H9 (cell line): ENCODE measurements around the gene ZNF747. TPM values are rescaled to one million over a fixed set of nuclear protein-coding genes. Genes with fewer than 3 reads are reported as not detected.

Experiments
- DNase-seq: peaks from one replicate; pipeline ENCODE4 v3.0.0-alpha.2; 2017
- H2AFZ ChIP-seq: one replicate; pipeline ENCODE4 v1.6.1; 2013; ENCODE audit warnings: mild to moderate bottlenecking, low read length, control low read depth, moderate library complexity
- H2AK5ac ChIP-seq: 2 replicates; pipeline ENCODE4 v1.6.1; 2013; ENCODE audit warnings: low read length, control low read depth, mixed read lengths; ENCODE audit not compliant: insufficient read length
- H2BK120ac ChIP-seq: one replicate; pipeline ENCODE4 v1.6.1; 2013; ENCODE audit warnings: low read depth, mild to moderate bottlenecking, low read length, control low read depth, inconsistent platforms; ENCODE audit not compliant: poor library complexity, severe bottlenecking
- H2BK12ac ChIP-seq: 2 replicates; pipeline ENCODE4 v1.6.1; 2013; ENCODE audit warnings: low read length, control low read depth, mixed read lengths, low read depth; ENCODE audit not compliant: insufficient read length
- H2BK15ac ChIP-seq: 2 replicates; pipeline ENCODE4 v1.6.1; 2013; ENCODE audit warnings: low read depth, low read length, control low read depth
- H2BK20ac ChIP-seq: one replicate; pipeline ENCODE4 v1.6.1; 2013; ENCODE audit warnings: low read depth, mild to moderate bottlenecking, low read length, control low read depth, inconsistent platforms; ENCODE audit not compliant: poor library complexity, severe bottlenecking
- H2BK5ac ChIP-seq: 2 replicates; pipeline ENCODE4 v1.6.1; 2013; ENCODE audit warnings: low read length, control low read depth, mixed read lengths; ENCODE audit not compliant: insufficient read length
- H3K14ac ChIP-seq: 2 replicates; pipeline ENCODE4 v1.6.1; 2013; ENCODE audit warnings: low read length, control low read depth; ENCODE audit not compliant: insufficient read depth
- H3K18ac ChIP-seq: 2 replicates; pipeline ENCODE4 v1.6.1; 2013; ENCODE audit warnings: low read depth, mild to moderate bottlenecking, mixed read lengths, low read length, control low read depth; ENCODE audit not compliant: insufficient read length
- H3K23ac ChIP-seq: 2 replicates; pipeline ENCODE4 v1.6.1; 2013; ENCODE audit warnings: low read length, control low read depth, mixed read lengths, low read depth; ENCODE audit not compliant: insufficient read length
- H3K23me2 ChIP-seq: 2 replicates; pipeline ENCODE4 v1.6.1; 2013; ENCODE audit warnings: low read depth, mild to moderate bottlenecking, mixed read lengths, low read length, control low read depth; ENCODE audit not compliant: insufficient read length, poor library complexity, severe bottlenecking
- H3K27ac ChIP-seq: 2 replicates; pipeline ENCODE4 v1.5.1; 2013; ENCODE audit warnings: low read length, control low read depth, mixed read lengths, low read depth; ENCODE audit not compliant: insufficient read length
- H3K27me3 ChIP-seq: 2 replicates; pipeline ENCODE4 v1.6.1; 2013; ENCODE audit warnings: low read length, control low read depth, inconsistent platforms; ENCODE audit not compliant: insufficient read depth
- H3K4ac ChIP-seq: 2 replicates; pipeline ENCODE4 v1.6.1; 2013; ENCODE audit warnings: low read depth, mild to moderate bottlenecking, control low read depth, inconsistent platforms, low read length, moderate library complexity
- H3K4me1 ChIP-seq: 2 replicates; pipeline ENCODE4 v1.6.1; 2013; ENCODE audit warnings: low read length, control low read depth, inconsistent platforms; ENCODE audit not compliant: insufficient read depth
- H3K4me2 ChIP-seq: 2 replicates; pipeline ENCODE4 v1.6.1; 2013; ENCODE audit warnings: low read length, control low read depth, mixed read lengths; ENCODE audit not compliant: insufficient read length, insufficient read depth
- H3K56ac ChIP-seq: 2 replicates; pipeline ENCODE4 v1.6.1; 2013; ENCODE audit warnings: low read depth, mild to moderate bottlenecking, mixed read lengths, low read length, control low read depth; ENCODE audit not compliant: insufficient read length
- H3K79me1 ChIP-seq: 2 replicates; pipeline ENCODE4 v1.6.1; 2013; ENCODE audit warnings: low read depth, mild to moderate bottlenecking, moderate library complexity, low read length, control low read depth, inconsistent platforms; ENCODE audit not compliant: insufficient read depth, poor library complexity, severe bottlenecking
- H3K79me2 ChIP-seq: 2 replicates; pipeline ENCODE4 v1.6.1; 2013; ENCODE audit warnings: low read length, control low read depth, inconsistent platforms; ENCODE audit not compliant: insufficient read depth
- H3K9ac ChIP-seq: 2 replicates; pipeline ENCODE4 v1.6.1; 2013; ENCODE audit warnings: low read length, control low read depth, mixed read lengths; ENCODE audit not compliant: insufficient read length; ENCODE audit errors: extremely low read depth
- H3K9me3 ChIP-seq: one replicate; pipeline ENCODE4 v1.6.1; 2013; ENCODE audit warnings: low read depth, low read length, inconsistent platforms; ENCODE audit not compliant: control insufficient read depth
- H3T11ph ChIP-seq: one replicate; pipeline ENCODE4 v1.6.1; 2013; ENCODE audit warnings: mild to moderate bottlenecking, low read length, control low read depth, inconsistent platforms
- H4K20me1 ChIP-seq: one replicate; pipeline ENCODE4 v1.6.1; 2013; ENCODE audit not compliant: control insufficient read depth, insufficient read length, insufficient read depth
- H4K5ac ChIP-seq: 2 replicates; pipeline ENCODE4 v1.6.1; 2013; ENCODE audit warnings: low read depth, mild to moderate bottlenecking, mixed read lengths, low read length, control low read depth; ENCODE audit not compliant: insufficient read length
- H4K8ac ChIP-seq: replicated peaks from 2 replicates; pipeline ENCODE4 v1.6.1; 2013; ENCODE audit warnings: low read length, control low read depth, mixed read lengths, low read depth; ENCODE audit not compliant: insufficient read length
- H4K91ac ChIP-seq: 2 replicates; pipeline ENCODE4 v1.6.1; 2013; ENCODE audit warnings: low read depth, mild to moderate bottlenecking, moderate library complexity, mixed read lengths, low read length, control low read depth; ENCODE audit not compliant: insufficient read length
- H3K27ac Mint-ChIP-seq, 3 experiments: 2 replicates in 2 of 3; 3 replicates in 1 of 3; pipeline ENCODE4 v1.8.0; 2020 to 2021; ENCODE audit warnings: mixed read lengths in 3 of 3, mild to moderate bottlenecking in 1 of 3, moderate library complexity in 1 of 3
- H3K27me3 Mint-ChIP-seq: 2 replicates; pipeline ENCODE4 v1.8.0; 2021; ENCODE audit warnings: low read depth, mild to moderate bottlenecking, moderate library complexity, mixed read lengths
- H3K36me3 Mint-ChIP-seq, 3 experiments: 2 replicates in 2 of 3; 3 replicates in 1 of 3; pipeline ENCODE4 v1.8.0; 2020 to 2021; ENCODE audit warnings: low read depth in 3 of 3, mixed read lengths in 3 of 3; ENCODE audit not compliant: insufficient read depth in 1 of 3
- H3K4me1 Mint-ChIP-seq, 2 experiments: 2 replicates each; pipeline ENCODE4 v1.8.0; 2020; ENCODE audit warnings: mixed read lengths in 2 of 2
- H3K4me3 Mint-ChIP-seq, 2 experiments: 2 replicates in 1 of 2; 3 replicates in 1 of 2; pipeline ENCODE4 v1.8.0; 2020 to 2021; ENCODE audit warnings: mild to moderate bottlenecking in 2 of 2, mixed read lengths in 2 of 2, moderate library complexity in 1 of 2
- H3K9me3 Mint-ChIP-seq, 2 experiments: 2 replicates in 1 of 2; 3 replicates in 1 of 2; pipeline ENCODE4 v1.8.0; 2020; ENCODE audit warnings: mild to moderate bottlenecking in 2 of 2, mixed read lengths in 2 of 2, moderate library complexity in 1 of 2
- CTCF ChIP-seq: fragments of 200-600 bp; sonication (generic); conservative IDR thresholded peaks from 3 replicates; pipeline ENCODE4 v1.8.0; 2021; ENCODE audit warnings: antibody characterized with exemption, mild to moderate bottlenecking
- WGBS: extraction: QIAGEN DNeasy Blood & Tissue Kit; methylation state at CpG from one replicate; pipeline ENCODE4 v1.1.7; 2013; ENCODE audit warnings: missing lambda C conversion rate, low lambda C conversion rate, mixed read lengths; ENCODE audit not compliant: insufficient read length; ENCODE audit errors: extremely low coverage; 5-methylcytosine and 5-hydroxymethylcytosine counted together
- total RNA-seq: library from RNA; stranded (reverse); gene quantifications from 2 replicates; pipeline ENCODE4 v1.2.1, GENCODE V29; 2021

Gene ZNF747
- total RNA-seq, 1 experiment from 2014 or later, result 18.4 TPM

- H3K27ac ChIP-seq, result no peak overlapping the region
- WGBS, result no CpG with 5 or more reads among the region's 22 CpGs
Measured at GRCh38 chr16:30570636-30571444, 36.2 kb upstream of the ZNF747 start.

More at GRCh38 chr16:30570636-30571444, 36.2 kb upstream of the ZNF747 start:
- H2AK5ac ChIP-seq, result no peak overlapping the region
- TF ChIP-seq CTCF, result no peak
- Mint-ChIP-seq H3K27me3 (peaks cover 12% of the 10 kb centered on the region), H3K36me3 (no peaks in the 10 kb centered on the region), H3K4me1 (peaks cover 13 to 17% of the 10 kb centered on the region in 2 experiments), H3K9me3 (no peaks in the 10 kb centered on the region), H3K27ac (peak overlapping the region; percentile 82 to 97 (median 91); a peak in 6 of 7 replicates), H3K4me3 (peak overlapping the region; percentile 83 to 92)
- peaks cover 16% of the 10 kb centered on the region for H3K23me2 ChIP-seq
- H3K4ac ChIP-seq, result no peak overlapping the region
- H4K20me1 ChIP-seq, result no peaks in the 10 kb centered on the region
- no peak overlapping the region for H2BK15ac ChIP-seq
- H3K14ac ChIP-seq, result peak overlapping the region; percentile 72
- no peaks in the 10 kb centered on the region; the same call in 1 of the 2 replicates for H3K4me1 ChIP-seq
- H3T11ph ChIP-seq, result no peak overlapping the region
- no peak overlapping the region for H3K56ac ChIP-seq
- H4K8ac ChIP-seq, result no peak overlapping the region
- H2BK20ac ChIP-seq, result no peak overlapping the region
- no peak overlapping the region for H2BK5ac ChIP-seq
- no peaks in the 10 kb centered on the region for H3K9me3 ChIP-seq
- peak overlapping the region; percentile 96 for H3K4me2 ChIP-seq
- H3K9ac ChIP-seq, result peak overlapping the region; percentile 41
- no peaks in the 10 kb centered on the region for H3K79me2 ChIP-seq
- H3K23ac ChIP-seq, result no peak overlapping the region
- no peak overlapping the region for H2AFZ ChIP-seq
- no peak overlapping the region for H3K18ac ChIP-seq
- H4K91ac ChIP-seq, result no peak overlapping the region
- H3K27me3 ChIP-seq, result no peaks in the 10 kb centered on the region
- no peak overlapping the region for H2BK120ac ChIP-seq
- DNase-seq, result peak; percentile 41
- no peak overlapping the region for H2BK12ac ChIP-seq
- H4K5ac ChIP-seq, result no peak overlapping the region
- H3K79me1 ChIP-seq, result no peaks in the 10 kb centered on the region
